OCI-LY3 (cell line): ENCODE results near the gene PQBP1.
A peak's percentile ranks its signal among the peaks of the same experiment; 100 is the strongest.

Source experiments
- H2AFZ ChIP-seq: fragments of 200-600, 300-600 bp; shearing (Covaris generic); 2 replicates; pipeline ENCODE4 v1.6.0; 2014; ENCODE audit warnings: antibody characterized with exemption, low read depth, low read length
- H3K27ac ChIP-seq: fragments of 200-600, 300-600 bp; sonication (generic); 2 replicates; pipeline ENCODE4 v1.5.1; 2014; ENCODE audit warnings: mild to moderate bottlenecking, low read length, moderate library complexity, mixed read lengths
- H3K27me3 ChIP-seq: fragments of 200-600, 300-600 bp; sonication (generic); 2 replicates; pipeline ENCODE4 v1.6.1; 2014; ENCODE audit warnings: low read depth, low read length, mixed read lengths
- H3K36me3 ChIP-seq: fragments of 200-600, 300-600 bp; sonication (generic); replicated peaks from 2 replicates; pipeline ENCODE3; 2014; ENCODE audit warnings: low read depth, low read length, mixed read lengths
- H3K4me1 ChIP-seq: fragments of 300-600, 200-600 bp; sonication (generic); 2 replicates; pipeline ENCODE4 v1.6.1; 2014; ENCODE audit warnings: low read length, mixed read lengths
- H3K4me2 ChIP-seq: fragments of 200-600, 300-600 bp; sonication (generic); 2 replicates; pipeline ENCODE4 v1.6.1; 2014; ENCODE audit warnings: low read length, mixed read lengths
- H3K4me3 ChIP-seq: fragments of 300-600, 200-600 bp; sonication (generic); 2 replicates; pipeline ENCODE4 v1.5.1; 2014; ENCODE audit warnings: antibody characterized with exemption, mild to moderate bottlenecking, low read length, moderate library complexity
- H3K79me2 ChIP-seq: fragments of 300-600, 200-600 bp; shearing (Covaris generic); 2 replicates; pipeline ENCODE4 v1.6.1; 2014; ENCODE audit warnings: mild to moderate bottlenecking, low read length, mixed read lengths
- H3K9ac ChIP-seq: fragments of 300-600, 200-600 bp; shearing (Covaris generic); 2 replicates; pipeline ENCODE4 v1.6.0; 2014; ENCODE audit warnings: mild to moderate bottlenecking, low read length, moderate library complexity
- H3K9me3 ChIP-seq: fragments of 200-600, 300-600 bp; shearing (Covaris generic); 2 replicates; pipeline ENCODE4 v1.6.1; 2014; ENCODE audit warnings: low read length, mixed read lengths; ENCODE audit not compliant: insufficient read depth
- H4K20me1 ChIP-seq: fragments of 200-600, 300-600 bp; sonication (generic); 2 replicates; pipeline ENCODE4 v1.6.1; 2016; ENCODE audit warnings: low read length, mixed read lengths; ENCODE audit not compliant: insufficient read depth
- EZH2phosphoT487 ChIP-seq: fragments of 200-600 bp; shearing (Covaris generic); IDR thresholded peaks from 2 replicates; pipeline ENCODE4 v1.6.1; 2018; ENCODE audit warnings: antibody characterized with exemption, mixed run types, low read depth
- TF ChIP-seq, protein P1 (sequence below): fragments of 200-600, 300-600 bp; sonication (generic); IDR thresholded peaks from 2 replicates; pipeline ENCODE4 v1.5.1; 2014; ENCODE audit warnings: antibody characterized with exemption, low read length, low read depth

The PQBP1 gene

DNA sequence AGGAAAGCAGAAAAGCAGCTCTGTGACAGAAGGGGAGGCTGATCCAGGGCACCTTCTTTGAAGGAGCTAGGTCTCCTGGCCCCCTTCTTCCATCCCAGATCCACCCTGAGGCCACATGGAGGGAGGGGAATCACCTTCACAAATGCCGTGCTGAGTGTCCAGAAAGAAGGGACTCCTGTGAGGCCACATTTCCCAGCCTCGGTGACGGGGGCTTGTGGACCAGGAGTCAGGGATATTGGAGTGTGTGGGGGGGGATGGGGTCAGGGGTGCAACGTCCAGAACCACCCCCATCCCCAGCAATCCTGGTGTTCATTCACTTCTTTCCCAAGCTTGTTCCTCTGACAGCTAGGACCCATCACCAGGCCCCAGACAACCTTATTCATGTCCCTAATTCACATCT, 4.8 kb upstream of the PQBP1 start:
- Histone ChIP-seq H3K4me3 (no peak overlapping the region), H3K27me3 (no peaks in the 10 kb centered on the region), H3K4me1 (peaks cover 16% of the 10 kb centered on the region), H3K9me3 (no peaks in the 10 kb centered on the region), H3K36me3 (peaks cover 4% of the 10 kb centered on the region), H3K9ac (no peak overlapping the region), H3K4me2 (no peak overlapping the region), H3K79me2 (peaks cover 28% of the 10 kb centered on the region), H2AFZ (no peak overlapping the region), H4K20me1 (peaks cover 6% of the 10 kb centered on the region; the same call in 1 of the 2 replicates), H3K27ac (no peak overlapping the region)
- TF ChIP-seq EZH2phosphoT487, result no peak
- TF ChIP-seq, protein P1, sequence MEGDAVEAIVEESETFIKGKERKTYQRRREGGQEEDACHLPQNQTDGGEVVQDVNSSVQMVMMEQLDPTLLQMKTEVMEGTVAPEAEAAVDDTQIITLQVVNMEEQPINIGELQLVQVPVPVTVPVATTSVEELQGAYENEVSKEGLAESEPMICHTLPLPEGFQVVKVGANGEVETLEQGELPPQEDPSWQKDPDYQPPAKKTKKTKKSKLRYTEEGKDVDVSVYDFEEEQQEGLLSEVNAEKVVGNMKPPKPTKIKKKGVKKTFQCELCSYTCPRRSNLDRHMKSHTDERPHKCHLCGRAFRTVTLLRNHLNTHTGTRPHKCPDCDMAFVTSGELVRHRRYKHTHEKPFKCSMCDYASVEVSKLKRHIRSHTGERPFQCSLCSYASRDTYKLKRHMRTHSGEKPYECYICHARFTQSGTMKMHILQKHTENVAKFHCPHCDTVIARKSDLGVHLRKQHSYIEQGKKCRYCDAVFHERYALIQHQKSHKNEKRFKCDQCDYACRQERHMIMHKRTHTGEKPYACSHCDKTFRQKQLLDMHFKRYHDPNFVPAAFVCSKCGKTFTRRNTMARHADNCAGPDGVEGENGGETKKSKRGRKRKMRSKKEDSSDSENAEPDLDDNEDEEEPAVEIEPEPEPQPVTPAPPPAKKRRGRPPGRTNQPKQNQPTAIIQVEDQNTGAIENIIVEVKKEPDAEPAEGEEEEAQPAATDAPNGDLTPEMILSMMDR, result no peak

DNA sequence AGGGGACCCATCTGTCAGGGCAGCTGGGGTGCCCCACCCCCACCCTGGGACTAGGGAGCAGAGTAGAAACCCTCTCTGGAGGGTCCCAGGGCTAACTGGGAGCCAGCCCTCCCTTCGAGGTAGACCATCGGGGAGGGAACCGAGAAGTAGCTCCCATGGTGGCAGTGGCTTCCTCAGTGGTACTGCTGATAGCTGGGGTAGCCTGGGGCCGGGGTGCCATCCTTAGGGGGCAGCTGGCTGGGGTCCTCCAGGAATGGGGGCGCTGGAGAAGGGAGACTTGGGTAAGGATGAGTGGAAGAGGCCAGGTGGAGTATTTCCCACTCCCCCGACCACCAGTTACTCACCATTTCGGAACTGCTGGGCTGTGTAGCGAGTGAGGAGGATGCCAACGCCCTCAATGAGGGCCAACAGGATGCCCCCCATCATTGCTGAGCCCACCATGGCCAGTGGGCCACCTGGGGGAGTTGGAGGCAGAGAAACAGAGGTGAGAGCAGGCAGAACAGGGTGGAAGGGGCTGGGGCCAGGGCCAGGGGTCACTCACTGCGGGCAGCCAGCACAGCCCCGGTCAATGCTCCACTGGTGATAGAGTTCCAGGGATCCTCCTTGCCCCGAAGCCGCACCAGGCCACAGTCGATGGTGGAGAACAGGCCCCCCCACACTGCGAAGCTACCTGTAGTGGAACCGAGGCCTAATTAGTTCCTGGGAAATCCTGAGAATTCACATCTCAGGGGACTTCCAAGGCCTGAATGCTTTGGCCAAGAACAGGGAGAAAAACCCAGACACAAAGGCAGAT, 4.0 kb upstream of the PQBP1 start:
- H4K20me1 ChIP-seq, result peaks cover 6% of the 10 kb centered on the region; the same call in 1 of the 2 replicates
- H3K9ac ChIP-seq, result no peak overlapping the region
- no peak overlapping the region for H3K4me2 ChIP-seq
- H2AFZ ChIP-seq, result no peak overlapping the region
- peaks cover 34% of the 10 kb centered on the region for H3K79me2 ChIP-seq
- peaks cover 4% of the 10 kb centered on the region for H3K36me3 ChIP-seq
- H3K4me3 ChIP-seq, result no peak overlapping the region
- TF ChIP-seq, protein P1, result no peak
- TF ChIP-seq EZH2phosphoT487, result no peak
- no peak overlapping the region for H3K27ac ChIP-seq
- no peaks in the 10 kb centered on the region for H3K9me3 ChIP-seq
- H3K4me1 ChIP-seq, result peaks cover 16% of the 10 kb centered on the region
- H3K27me3 ChIP-seq, result no peaks in the 10 kb centered on the region

DNA sequence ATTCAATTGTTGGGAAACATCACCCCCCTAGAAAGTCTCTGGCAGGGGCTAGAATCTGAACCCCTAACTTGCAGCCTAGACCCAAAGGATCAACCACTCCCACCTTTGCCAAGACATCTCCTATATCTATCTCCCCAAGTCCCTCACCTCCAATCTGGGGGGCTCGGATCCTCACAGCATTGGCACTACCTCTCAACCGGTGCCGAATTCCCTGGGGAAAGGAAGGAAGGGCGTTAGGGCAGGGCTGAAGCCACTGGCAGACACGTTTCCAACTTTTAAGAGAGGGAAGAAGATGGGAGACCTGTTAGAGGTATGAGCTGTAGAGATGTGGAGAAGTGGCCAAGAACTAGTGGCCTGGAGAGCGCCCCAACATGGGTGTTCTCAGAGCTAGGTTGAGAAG, 2.8 kb upstream of the PQBP1 start:
- Histone ChIP-seq H3K36me3 (peaks cover 9% of the 10 kb centered on the region), H3K9me3 (no peaks in the 10 kb centered on the region), H3K27ac (no peak overlapping the region), H3K27me3 (no peaks in the 10 kb centered on the region), H3K4me2 (no peak overlapping the region), H2AFZ (no peak overlapping the region), H3K9ac (no peak overlapping the region), H3K4me3 (no peak overlapping the region), H4K20me1 (peaks cover 6% of the 10 kb centered on the region; the same call in 1 of the 2 replicates), H3K79me2 (peaks cover 45% of the 10 kb centered on the region), H3K4me1 (peaks cover 24% of the 10 kb centered on the region)
- no peak for TF ChIP-seq EZH2phosphoT487
- TF ChIP-seq, protein P1, result no peak

DNA sequence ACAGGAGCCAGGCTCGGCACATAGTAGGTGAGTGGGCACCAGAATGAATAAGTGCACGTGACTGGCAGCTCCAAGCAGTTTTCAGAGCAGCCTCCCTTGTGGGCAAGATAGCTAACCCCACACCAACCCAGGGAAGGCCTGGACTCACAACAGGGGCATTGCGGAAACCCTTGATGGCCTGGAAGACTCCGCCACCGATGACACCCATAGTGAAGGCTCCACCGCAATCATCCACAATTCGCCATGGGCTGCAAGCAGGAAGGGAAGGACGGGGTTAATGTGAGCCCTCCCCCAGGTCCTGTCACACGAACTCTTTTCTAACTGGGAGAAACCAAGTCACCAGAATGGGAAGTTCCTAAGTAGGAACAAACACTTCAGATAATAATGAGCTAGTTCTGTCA, 1.1 kb upstream of the PQBP1 start:
- no peaks in the 10 kb centered on the region for H3K9me3 ChIP-seq
- H3K27ac ChIP-seq, result peak overlapping the region; percentile 97
- H3K27me3 ChIP-seq, result no peaks in the 10 kb centered on the region
- H3K79me2 ChIP-seq, result peaks cover 53% of the 10 kb centered on the region
- peaks cover 15% of the 10 kb centered on the region for H3K36me3 ChIP-seq
- H3K4me3 ChIP-seq, result peak overlapping the region; percentile 100
- no peak overlapping the region for H2AFZ ChIP-seq
- peaks cover 6% of the 10 kb centered on the region; the same call in 1 of the 2 replicates for H4K20me1 ChIP-seq
- H3K9ac ChIP-seq, result peak overlapping the region; percentile 94
- H3K4me1 ChIP-seq, result peaks cover 19% of the 10 kb centered on the region
- H3K4me2 ChIP-seq, result peak overlapping the region; percentile 95
- no peak for TF ChIP-seq EZH2phosphoT487
- TF ChIP-seq, protein P1, result no peak
